ENCODE results near the gene ARHGAP12. TPM values are rescaled to one million over a fixed set of nuclear protein-coding genes. Genes with fewer than 3 reads are reported as not detected.
"Not testable (repeated sequence)": the region's sequence is repeated elsewhere in the genome, so short reads cannot be mapped to it uniquely, and the experiment has no call there.

Gene ARHGAP12
- total RNA-seq, result 96.5 TPM

DNA sequence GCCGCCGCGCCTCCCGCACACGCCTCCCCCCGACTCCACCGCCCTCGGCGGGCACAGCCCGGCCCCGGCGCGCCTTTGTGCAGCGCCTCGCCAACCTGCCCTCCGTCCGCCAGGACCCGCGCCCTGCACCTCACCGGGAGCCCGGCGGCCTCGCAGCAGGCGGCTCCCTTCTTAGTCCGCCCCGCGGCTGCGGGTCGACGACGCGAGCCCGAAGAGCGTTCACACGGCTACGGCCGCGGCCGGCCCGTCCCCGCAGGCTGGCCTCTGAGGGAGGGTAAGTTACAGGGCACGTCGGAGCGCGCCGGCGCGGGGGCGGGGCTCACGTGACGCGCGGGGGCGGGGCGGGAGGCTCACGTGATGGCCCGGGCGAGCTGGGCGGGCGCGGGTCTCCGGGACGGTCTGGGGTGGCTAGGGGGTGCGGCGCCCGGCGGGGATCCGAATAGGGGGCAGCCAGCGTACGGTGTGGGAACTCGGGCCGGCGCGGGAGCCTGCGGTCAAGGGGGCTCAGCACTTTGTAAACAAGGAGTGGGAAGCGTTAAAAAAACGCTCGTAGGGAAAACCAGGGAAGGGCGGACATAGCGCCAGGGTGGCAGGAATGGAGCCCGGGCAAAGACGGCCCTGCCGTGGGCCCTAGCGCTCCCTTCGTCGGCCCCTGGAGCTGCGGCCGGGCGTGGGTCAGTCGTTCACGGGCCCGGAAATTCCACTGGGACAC lies at the start of gene ARHGAP12:
ARHGAP12 (minus strand) TSS at position 283 of the 712 bp plus-strand sequence. CDS start 19,976 bp downstream, outside the sequence.
- peak; percentile 62 for DNase-seq

DNA sequence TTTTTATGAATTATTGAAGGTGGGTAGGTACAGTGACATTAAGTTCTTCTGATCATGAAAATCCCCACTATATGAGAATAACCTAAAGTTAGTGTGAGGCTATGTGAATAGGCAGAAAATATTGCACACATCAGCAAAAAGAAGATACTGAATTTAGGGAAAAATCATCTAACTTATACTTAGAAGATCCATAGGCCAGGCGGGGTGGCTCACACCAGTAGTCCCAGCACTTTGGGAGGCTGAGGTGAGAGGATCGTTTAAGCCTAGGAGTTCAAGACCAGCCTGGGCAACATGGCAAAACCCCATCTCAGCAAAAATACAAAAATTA lies 49.5 kb upstream of the ARHGAP12 start:
- no peak for DNase-seq

- DNase-seq, result no peak
Measured at GRCh38 chr10:31977440-31978155, 49.0 kb upstream of the ARHGAP12 start.

GRCh38 chr10:31975157-31975765 lies 46.6 kb upstream of the ARHGAP12 start:
- DNase-seq, result no peak

- no peak for DNase-seq
Measured at GRCh38 chr10:31974434-31975124, 45.9 kb upstream of the ARHGAP12 start.

DNA sequence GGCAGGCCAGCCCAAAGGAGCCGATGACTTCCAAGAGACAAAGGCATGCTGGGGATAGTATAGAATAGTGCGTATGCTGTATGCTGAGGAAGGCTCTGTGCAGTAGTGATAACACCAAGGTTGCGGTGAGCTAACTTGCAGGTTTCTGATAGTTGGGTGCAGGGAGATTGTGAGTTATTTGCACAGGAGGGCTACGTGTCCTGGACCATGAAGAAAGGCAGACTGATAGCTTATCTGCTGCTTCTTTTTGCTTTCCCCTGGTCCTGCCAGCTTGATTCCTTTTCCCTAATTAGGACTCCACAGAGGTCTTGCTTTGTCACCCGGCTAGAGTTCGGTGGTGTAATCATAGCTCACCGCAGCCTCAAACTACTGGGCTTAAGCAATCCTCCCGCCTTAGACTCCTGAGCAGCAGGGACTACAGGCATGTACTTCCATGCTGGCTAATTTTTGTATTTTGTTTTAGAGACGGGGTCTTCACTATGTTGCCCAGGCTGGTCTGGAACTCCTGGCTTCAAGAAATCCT lies 43.9 kb upstream of the ARHGAP12 start:
- no peak for DNase-seq

- DNase-seq, result not testable (repeated sequence)
Measured at GRCh38 chr10:31969847-31970246, 41.2 kb upstream of the ARHGAP12 start.

DNA sequence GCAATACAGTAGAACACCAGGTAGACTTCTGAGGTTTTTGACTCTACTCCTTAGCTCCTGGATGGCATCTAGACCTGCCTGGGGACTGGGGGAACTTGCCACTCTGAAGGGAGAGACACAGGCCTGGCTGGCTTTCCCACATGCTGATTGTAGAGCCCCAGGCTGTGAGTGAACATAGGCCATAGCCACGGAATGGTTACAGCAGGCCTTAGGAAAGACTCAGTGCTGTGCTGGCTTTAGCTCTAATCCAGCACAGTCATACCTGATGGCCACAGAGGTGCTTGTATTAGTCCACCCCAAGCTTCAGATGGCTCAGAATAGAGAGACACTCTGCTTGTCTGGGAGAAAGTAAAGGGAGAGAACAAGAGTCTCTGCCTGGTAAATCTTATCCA lies 35.0 kb upstream of the ARHGAP12 start:
- no peak for DNase-seq

DNA sequence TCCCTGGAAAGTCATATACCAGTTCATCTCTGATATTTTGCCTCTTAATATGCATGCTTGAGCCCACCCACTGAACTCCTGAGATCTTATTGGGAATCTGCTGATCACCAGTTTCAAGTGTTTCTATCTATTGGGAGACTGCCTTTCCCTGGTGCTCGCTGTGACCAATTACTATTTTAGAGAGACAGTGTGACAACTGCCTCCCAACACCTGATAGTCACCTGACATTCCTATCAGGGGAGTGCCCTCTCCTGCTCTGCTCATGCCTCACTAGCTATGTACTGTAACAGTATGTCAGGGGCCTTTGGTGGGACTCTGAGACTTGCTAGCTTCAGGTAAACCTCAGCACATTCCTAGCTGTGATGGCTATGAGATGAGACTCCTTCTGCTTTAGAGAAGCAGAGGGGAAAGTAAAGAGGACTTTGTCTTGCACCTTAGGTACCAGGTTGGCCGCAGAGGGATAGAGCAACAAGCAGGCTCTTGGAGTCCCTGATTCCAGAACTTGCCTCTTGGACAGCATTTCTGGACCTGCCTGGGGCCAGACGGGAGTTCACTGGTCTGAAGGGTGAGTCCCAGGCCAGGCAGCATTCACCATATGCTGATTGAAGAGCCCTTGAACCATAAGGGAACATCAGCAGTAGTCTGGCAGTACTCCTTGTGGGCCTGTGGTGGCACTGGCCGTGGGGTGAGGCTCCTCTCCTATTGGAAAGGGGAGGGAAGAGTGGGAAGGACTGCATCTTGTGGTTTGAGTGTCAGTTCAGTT lies 34.4 kb upstream of the ARHGAP12 start:
- DNase-seq, result no peak

- DNase-seq, result no peak
Measured at GRCh38 chr10:31961277-31962074, 32.8 kb upstream of the ARHGAP12 start.

DNA sequence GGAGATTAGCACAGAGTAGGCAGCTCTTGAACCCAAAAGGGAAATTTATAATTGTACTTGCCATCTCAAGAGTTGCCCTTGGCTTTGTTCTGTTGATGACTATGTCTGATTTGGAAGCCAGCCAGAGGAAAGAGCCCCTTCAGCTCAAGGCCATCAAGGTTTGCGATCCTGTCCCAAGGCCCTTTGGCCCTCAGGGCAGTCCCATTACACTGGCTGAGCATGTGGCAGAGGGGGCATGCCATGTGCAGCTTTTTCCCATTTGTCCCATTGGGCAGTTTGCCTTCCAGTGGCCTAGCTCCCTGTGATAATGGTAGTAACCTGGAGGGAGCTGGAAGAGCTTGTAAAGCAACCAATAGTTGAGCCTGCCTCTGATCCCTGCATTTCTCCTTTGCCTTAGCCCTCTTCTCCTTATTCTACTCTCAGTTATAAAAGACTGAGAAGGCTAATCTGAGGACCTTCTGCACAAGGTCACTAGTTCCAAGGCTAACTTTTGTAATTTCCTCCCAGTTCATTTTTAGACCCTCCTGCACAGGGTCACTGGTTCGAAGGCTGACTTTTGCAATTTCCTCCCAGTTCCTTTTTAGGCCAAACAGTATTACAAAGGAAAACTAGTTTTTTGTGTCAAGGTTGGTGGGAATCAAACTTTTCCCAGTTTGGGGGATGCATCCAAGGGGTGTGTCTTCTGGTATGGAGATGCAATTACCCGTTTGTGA lies 31.0 kb upstream of the ARHGAP12 start:
- DNase-seq, result no peak

- DNase-seq, result no peak
Measured at GRCh38 chr10:31958856-31959255, 30.2 kb upstream of the ARHGAP12 start.

DNA sequence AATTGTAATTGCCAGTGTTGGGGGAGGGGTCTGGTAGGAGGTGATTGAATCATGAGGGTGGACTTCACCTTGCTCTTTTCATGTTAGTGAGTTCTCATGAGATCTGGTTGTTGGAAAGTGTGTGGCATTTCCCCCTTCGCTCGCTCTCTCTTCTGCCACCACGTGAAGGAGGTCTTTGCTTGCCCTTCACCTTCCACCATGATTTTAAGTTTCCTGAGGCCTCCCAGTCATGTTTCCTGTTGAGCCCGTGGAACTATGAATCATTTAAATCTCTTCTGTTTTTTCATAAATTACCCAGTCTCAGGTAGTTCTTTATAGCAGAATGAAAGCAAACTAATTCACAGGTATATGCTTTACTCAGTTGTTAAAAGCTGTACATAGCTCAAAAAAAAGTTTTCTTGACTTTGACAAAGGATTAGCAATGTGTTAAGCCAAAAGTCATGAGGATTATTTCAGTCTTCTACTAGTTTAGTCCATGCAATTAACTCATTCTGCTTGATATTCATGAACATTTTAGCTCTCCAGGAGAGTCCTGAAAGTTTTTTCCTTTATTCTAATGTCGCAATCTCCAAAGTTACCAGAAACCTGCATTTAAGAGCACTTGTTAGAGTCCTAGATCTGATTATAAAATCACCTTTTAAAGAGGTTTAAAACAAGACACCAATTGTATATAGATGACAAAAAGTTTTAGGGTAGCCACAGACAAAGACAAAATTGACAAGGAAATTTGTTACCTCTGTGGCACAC lies 27.7 kb upstream of the ARHGAP12 start:
- no peak for DNase-seq

DNA sequence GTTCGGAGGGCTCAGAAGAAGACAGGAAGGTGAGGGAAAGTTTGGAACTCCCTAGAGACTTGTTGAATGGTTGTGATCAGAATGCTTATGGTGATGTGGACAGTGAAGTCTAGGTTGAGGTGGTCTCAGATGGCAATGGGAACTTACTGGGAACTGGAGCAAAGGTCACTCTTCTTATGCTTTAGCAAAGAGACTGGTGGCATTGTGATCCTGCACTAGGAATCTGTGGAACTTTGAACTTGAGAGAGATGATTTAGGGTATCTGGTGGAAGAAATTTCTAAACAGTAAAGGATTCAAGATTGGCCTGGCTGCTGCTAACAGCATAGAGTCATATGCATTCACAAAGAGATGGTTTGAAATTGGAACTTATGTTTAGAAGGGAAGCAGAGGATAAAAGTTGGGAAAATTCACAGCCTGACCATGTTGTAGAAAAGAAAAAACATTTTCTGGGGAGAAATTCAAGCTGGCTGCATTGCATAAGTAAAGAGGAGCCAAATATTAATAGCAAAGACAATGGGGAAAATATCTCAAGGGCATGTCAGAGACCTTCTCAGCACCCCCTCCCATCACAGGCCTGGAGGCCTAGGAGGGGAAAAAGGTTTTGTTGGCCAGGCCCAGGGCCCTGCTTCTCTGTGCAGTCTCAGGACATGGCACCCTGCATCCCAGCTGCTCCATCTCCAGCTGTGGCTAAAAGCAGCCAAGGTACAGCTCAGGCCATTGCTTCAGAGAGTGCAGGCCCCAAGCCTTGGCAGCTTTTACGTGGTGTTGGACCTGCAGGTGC lies 26.0 kb upstream of the ARHGAP12 start:
- no peak for DNase-seq

GRCh38 chr10:31953480-31953879 lies 24.8 kb upstream of the ARHGAP12 start:
- no peak for DNase-seq

DNA sequence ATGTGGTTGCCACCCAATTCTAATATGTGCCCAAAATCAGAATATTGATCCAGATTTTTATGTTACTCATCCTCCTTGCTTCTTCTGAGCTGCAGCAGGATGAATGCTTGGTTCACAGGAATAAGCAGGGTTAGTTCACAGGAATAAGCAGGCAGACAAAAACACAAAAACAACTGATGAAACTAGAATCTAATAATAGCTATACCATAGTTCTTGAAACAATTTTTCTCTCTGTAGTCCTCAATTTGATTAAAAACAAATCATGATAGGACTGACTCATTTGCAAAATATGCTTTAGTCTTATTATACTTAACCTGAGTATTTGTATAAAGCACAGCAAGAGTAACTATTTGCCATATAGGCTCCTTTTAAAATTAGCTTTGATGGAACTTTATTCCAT lies 24.4 kb upstream of the ARHGAP12 start:
- DNase-seq, result no peak

DNA sequence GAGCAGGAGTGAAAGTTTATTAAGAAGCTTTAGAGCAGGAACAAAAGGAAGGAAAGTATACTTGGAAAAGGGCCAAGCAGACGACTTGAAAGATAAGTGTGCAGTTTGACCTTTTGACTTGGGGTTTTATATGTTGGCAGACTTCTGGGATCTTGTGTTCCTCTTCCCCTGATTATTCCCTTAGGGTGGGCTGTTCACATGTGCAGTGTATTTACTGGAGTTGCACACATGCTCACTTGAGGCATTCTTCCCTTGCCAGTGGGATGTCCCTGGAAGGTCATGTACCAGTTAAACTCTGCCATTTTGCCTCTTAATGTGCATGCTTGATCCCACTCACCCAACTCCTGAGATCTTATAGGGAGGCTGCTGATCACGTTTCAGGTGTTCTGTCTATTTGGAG lies 23.4 kb upstream of the ARHGAP12 start:
- no peak for DNase-seq

DNA sequence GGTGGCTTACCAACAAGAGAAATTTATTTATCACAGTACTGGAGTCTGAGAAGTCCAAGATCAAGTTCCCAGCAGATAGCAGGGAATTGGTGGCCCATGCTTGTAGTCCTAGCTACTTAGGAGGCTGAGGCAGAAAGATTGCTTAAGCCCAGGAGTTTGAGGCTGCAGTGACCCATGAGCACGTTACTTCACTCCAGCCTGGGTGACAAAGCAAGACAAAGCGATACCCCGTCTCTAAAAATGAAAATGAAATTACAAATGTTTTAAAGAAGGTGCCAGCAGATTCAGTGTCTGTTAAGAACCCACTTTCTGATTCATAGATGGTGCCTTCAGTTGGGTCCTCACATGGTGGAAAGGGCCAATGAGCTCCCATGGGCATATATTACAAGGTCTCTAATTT lies 20.6 kb upstream of the ARHGAP12 start:
- no peak for DNase-seq

- DNase-seq, result no peak
Measured at GRCh38 chr10:31948021-31948420, 19.4 kb upstream of the ARHGAP12 start.

Measured in occipital lobe (tissue), 2 donors.